ENCODE results near the gene MANEA. TPM values are rescaled to one million over a fixed set of nuclear protein-coding genes. Genes with fewer than 3 reads are reported as not detected.

Gene MANEA
- total and polyA plus RNA-seq, 7 donors: 1.0 to 3.7 (median 2.6) TPM

GRCh38 chr6:95544517-95545225 is 32.7 kb upstream of the MANEA start:
- peak in 1 of 4 donors; percentile 13 for ATAC-seq
- Histone ChIP-seq H3K4me1 (no peaks in the 10 kb centered on the region), H3K36me3 (ENCODE audit: insufficient read depth in 1 of 2, low read depth in 1 of 2) (no peaks in the 10 kb centered on the region), H3K9me3 (no peaks in the 10 kb centered on the region), H3K4me3 (no peak overlapping the region), H3K27me3 (ENCODE audit: insufficient read depth in 3 of 3, low read length in 2 of 3) (peaks cover 0 to 2% (median 0%) of the 10 kb centered on the region in 3 donors), H3K27ac (no peak overlapping the region)
- DNase-seq: no peak
- intact Hi-C loops (cut with DNase I): no loop called here
- no peak for TF ChIP-seq CTCF (IDR thresholded peaks at IDR 0.05)
- 56 to 58% (median 58%) methylated on average over 3 of the region's 3 CpGs for WGBS, 3 donors

GRCh38 chr6:95545226-95545625 is 32.1 kb upstream of the MANEA start:
- intact Hi-C loops (cut with DNase I): no loop called here
- Histone ChIP-seq H3K4me1 (no peaks in the 10 kb centered on the region), H3K4me3 (no peak overlapping the region), H3K27ac (no peak overlapping the region), H3K36me3 (ENCODE audit: insufficient read depth in 1 of 2, low read depth in 1 of 2) (no peaks in the 10 kb centered on the region), H3K27me3 (ENCODE audit: insufficient read depth in 3 of 3, low read length in 2 of 3) (peaks cover 0 to 2% (median 0%) of the 10 kb centered on the region in 3 donors), H3K9me3 (no peaks in the 10 kb centered on the region)
- DNase-seq: no peak
- no peak for TF ChIP-seq CTCF (IDR thresholded peaks at IDR 0.05)
- ATAC-seq: peak in 3 of 4 donors; percentile 49 to 80 (median 69)
- WGBS, 3 donors: 16 to 25% (median 16%) methylated on average over 3 of the region's 3 CpGs

- 50 to 61% (median 53%) methylated on average over 2 of the region's 2 CpGs for WGBS, 3 donors
- DNase-seq (no peak), ATAC-seq (peak in 2 of 4 donors; percentile 40 to 43)
- no peak for TF ChIP-seq CTCF (IDR thresholded peaks at IDR 0.05)
- H3K27me3 ChIP-seq (ENCODE audit: insufficient read depth in 3 of 3, low read length in 2 of 3): peaks cover 0 to 2% (median 0%) of the 10 kb centered on the region in 3 donors
- H3K27ac ChIP-seq: no peak overlapping the region
- H3K9me3 ChIP-seq: no peaks in the 10 kb centered on the region
- H3K4me1 ChIP-seq: no peaks in the 10 kb centered on the region
- H3K36me3 ChIP-seq (ENCODE audit: insufficient read depth in 1 of 2, low read depth in 1 of 2): no peaks in the 10 kb centered on the region
- intact Hi-C loops (cut with DNase I): no loop called here
- H3K4me3 ChIP-seq: no peak overlapping the region
These were observed 31.6 kb upstream of the MANEA start for GRCh38 chr6:95545686-95546085.

- no peak for TF ChIP-seq CTCF (IDR thresholded peaks at IDR 0.05)
- no peaks in the 10 kb centered on the region for H3K9me3 ChIP-seq
- no peaks in the 10 kb centered on the region for H3K36me3 ChIP-seq (ENCODE audit: insufficient read depth in 1 of 2, low read depth in 1 of 2)
- no peaks in the 10 kb centered on the region for H3K4me1 ChIP-seq
- WGBS, 3 donors: 76 to 89% (median 89%) methylated on average over 1 of the region's 1 CpG
- intact Hi-C loops (cut with DNase I): no loop called here
- DNase-seq (no peak), ATAC-seq (no peak)
- peaks cover 0 to 2% (median 0%) of the 10 kb centered on the region in 3 donors for H3K27me3 ChIP-seq (ENCODE audit: insufficient read depth in 3 of 3, low read length in 2 of 3)
- H3K4me3 ChIP-seq: no peak overlapping the region
- H3K27ac ChIP-seq: no peak overlapping the region
These were observed 31.2 kb upstream of the MANEA start for GRCh38 chr6:95546148-95546547.

- no peak overlapping the region for H3K27ac ChIP-seq
- peaks cover 0 to 2% (median 0%) of the 10 kb centered on the region in 3 donors for H3K27me3 ChIP-seq (ENCODE audit: insufficient read depth in 3 of 3, low read length in 2 of 3)
- DNase-seq (no peak), ATAC-seq (no peak)
- TF ChIP-seq CTCF (IDR thresholded peaks at IDR 0.05): no peak
- 63 to 70% (median 64%) methylated on average over 1 of the region's 1 CpG for WGBS, 3 donors
- intact Hi-C loops (cut with DNase I): no loop called here
- no peak overlapping the region for H3K4me3 ChIP-seq
- H3K4me1 ChIP-seq: no peaks in the 10 kb centered on the region
- H3K36me3 ChIP-seq (ENCODE audit: insufficient read depth in 1 of 2, low read depth in 1 of 2): no peaks in the 10 kb centered on the region
- H3K9me3 ChIP-seq: no peaks in the 10 kb centered on the region
These were observed 30.3 kb upstream of the MANEA start for GRCh38 chr6:95547043-95547442.
